ENCODE results near the gene ALDH1L1.
"Not testable (repeated sequence)": the region's sequence is repeated elsewhere in the genome, so short reads cannot be mapped to it uniquely, and the experiment has no call there.

DNA sequence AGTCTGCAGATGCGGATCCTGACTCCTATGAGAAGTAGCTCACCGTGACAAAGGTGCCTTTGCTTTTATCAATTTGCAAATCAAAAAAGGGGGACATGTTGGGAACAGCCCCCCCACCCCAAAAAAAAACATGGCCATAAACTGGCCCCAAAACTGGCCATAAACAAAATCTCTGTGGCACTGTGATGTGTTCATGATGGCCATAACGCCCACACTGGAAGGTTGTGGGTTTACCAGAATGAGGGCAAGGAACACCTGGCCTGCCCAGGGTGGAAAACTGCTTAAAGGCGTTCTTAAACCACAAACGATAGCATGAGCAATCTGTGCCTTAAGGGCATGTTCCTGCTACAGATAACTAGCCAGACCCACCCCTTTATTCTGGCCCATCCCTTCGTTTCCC, 84.1 kb downstream of the ALDH1L1 start:
- TF ChIP-seq CBX2 (IDR thresholded peaks at IDR 0.05; ENCODE audit: low read depth, low read length); CBX2 (CRISPR knock-in tag; IDR thresholded peaks at IDR 0.05; ENCODE audit: low read depth): not testable (repeated sequence)
- TF ChIP-seq, protein P1, sequence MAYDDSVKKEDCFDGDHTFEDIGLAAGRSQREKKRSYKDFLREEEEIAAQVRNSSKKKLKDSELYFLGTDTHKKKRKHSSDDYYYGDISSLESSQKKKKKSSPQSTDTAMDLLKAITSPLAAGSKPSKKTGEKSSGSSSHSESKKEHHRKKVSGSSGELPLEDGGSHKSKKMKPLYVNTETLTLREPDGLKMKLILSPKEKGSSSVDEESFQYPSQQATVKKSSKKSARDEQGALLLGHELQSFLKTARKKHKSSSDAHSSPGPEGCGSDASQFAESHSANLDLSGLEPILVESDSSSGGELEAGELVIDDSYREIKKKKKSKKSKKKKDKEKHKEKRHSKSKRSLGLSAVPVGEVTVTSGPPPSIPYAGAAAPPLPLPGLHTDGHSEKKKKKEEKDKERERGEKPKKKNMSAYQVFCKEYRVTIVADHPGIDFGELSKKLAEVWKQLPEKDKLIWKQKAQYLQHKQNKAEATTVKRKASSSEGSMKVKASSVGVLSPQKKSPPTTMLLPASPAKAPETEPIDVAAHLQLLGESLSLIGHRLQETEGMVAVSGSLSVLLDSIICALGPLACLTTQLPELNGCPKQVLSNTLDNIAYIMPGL (CRISPR knock-in tag; IDR thresholded peaks at IDR 0.05; ENCODE audit: borderline replicate concordance in 1 of 2, low read depth in 1 of 2), result not testable (repeated sequence)

Data from HepG2 (cell line).